Large intestine (tissue), 12 donors: ENCODE measurements around the gene CLDN3. TPM values are rescaled to one million over a fixed set of nuclear protein-coding genes. Genes with fewer than 3 reads are reported as not detected.
A peak's percentile ranks its signal among the peaks of the same experiment; 100 is the strongest.

Source experiments
- DNase-seq, 2 donors: peaks; one replicate each; pipeline versions ENCODE4 v3.0.0 to v3.0.0-alpha.2; 2013
- H3K27ac ChIP-seq: one replicate; pipeline ENCODE4 v1.5.1; 2013; ENCODE audit warnings: low read length
- H3K27me3 ChIP-seq: 2 replicates; pipeline ENCODE4 v1.6.1; 2013; ENCODE audit warnings: low read length; ENCODE audit not compliant: control insufficient read depth, insufficient read depth
- H3K36me3 ChIP-seq: 2 replicates; pipeline ENCODE4 v1.6.1; 2013; ENCODE audit warnings: low read length; ENCODE audit not compliant: control insufficient read depth, insufficient read depth
- H3K4me1 ChIP-seq: one replicate; pipeline ENCODE4 v1.6.1; 2013; ENCODE audit warnings: low read length; ENCODE audit not compliant: control insufficient read depth, insufficient read depth
- H3K4me3 ChIP-seq: one replicate; pipeline ENCODE4 v1.5.1; 2013; ENCODE audit warnings: low read length
- H3K9me3 ChIP-seq: one replicate; pipeline ENCODE4 v1.6.1; 2013; ENCODE audit warnings: mild to moderate bottlenecking, low read depth, low read length, moderate library complexity; ENCODE audit not compliant: control insufficient read depth
- WGBS: methylation state at CpG from one replicate; pipeline ENCODE4 v1.1.5; 2013; ENCODE audit warnings: low lambda C conversion rate; ENCODE audit not compliant: insufficient coverage; 5-methylcytosine and 5-hydroxymethylcytosine counted together
- long read RNA-seq, 11 donors: transcript quantifications; one replicate each; lab custom pipeline, GENCODE V29; 2026
- polyA plus RNA-seq: library from polyadenylated mRNA; unstranded; fragments of 120-200 nt; gene quantifications from one replicate; pipeline ENCODE4 v1.2.1, GENCODE V29; 2013

CLDN3 gene
- polyA plus RNA-seq = 167 TPM
- long read RNA-seq, donor 1, transcript CLDN3-201 (1 exons, 1,274 nt) = major isoform, 117 of 126 reads
- long read RNA-seq, donor 1, partial matches to known transcripts = 0 of 126 reads
- long read RNA-seq, donor 1, other reads (novel, unspliced or antisense) = 9 of 126 reads
- long read RNA-seq, donor 2, transcript CLDN3-201 (1 exons, 1,274 nt) = major isoform, 299 of 299 reads
- long read RNA-seq, donor 2, partial matches to known transcripts = 0 of 299 reads
- long read RNA-seq, donor 2, other reads (novel, unspliced or antisense) = 0 of 299 reads
- long read RNA-seq, donor 3, transcript CLDN3-201 (1 exons, 1,274 nt) = major isoform, 357 of 357 reads
- long read RNA-seq, donor 3, partial matches to known transcripts = 0 of 357 reads
- long read RNA-seq, donor 3, other reads (novel, unspliced or antisense) = 0 of 357 reads
- long read RNA-seq, donor 4, transcript CLDN3-201 (1 exons, 1,274 nt) = major isoform, 31 of 125 reads
- long read RNA-seq, donor 4, partial matches to known transcripts = 94 of 125 reads
- long read RNA-seq, donor 4, other reads (novel, unspliced or antisense) = 0 of 125 reads
- long read RNA-seq, donor 5, transcript CLDN3-201 (1 exons, 1,274 nt) = major isoform, 62 of 86 reads
- long read RNA-seq, donor 5, partial matches to known transcripts = 0 of 86 reads
- long read RNA-seq, donor 5, other reads (novel, unspliced or antisense) = 24 of 86 reads
- long read RNA-seq, donor 6, transcript CLDN3-201 (1 exons, 1,274 nt) = major isoform, 198 of 221 reads
- long read RNA-seq, donor 6, partial matches to known transcripts = 10 of 221 reads
- long read RNA-seq, donor 6, other reads (novel, unspliced or antisense) = 13 of 221 reads
- long read RNA-seq, donor 7, transcript CLDN3-201 (1 exons, 1,274 nt) = major isoform, 48 of 48 reads
- long read RNA-seq, donor 7, partial matches to known transcripts = 0 of 48 reads
- long read RNA-seq, donor 7, other reads (novel, unspliced or antisense) = 0 of 48 reads
- long read RNA-seq, donor 8, transcript CLDN3-201 (1 exons, 1,274 nt) = major isoform, 255 of 268 reads
- long read RNA-seq, donor 8, partial matches to known transcripts = 0 of 268 reads
- long read RNA-seq, donor 8, other reads (novel, unspliced or antisense) = 13 of 268 reads
- long read RNA-seq, donor 9, transcript CLDN3-201 (1 exons, 1,274 nt) = major isoform, 139 of 139 reads
- long read RNA-seq, donor 9, partial matches to known transcripts = 0 of 139 reads
- long read RNA-seq, donor 9, other reads (novel, unspliced or antisense) = 0 of 139 reads
- long read RNA-seq, donor 10, transcript CLDN3-201 (1 exons, 1,274 nt) = major isoform, 164 of 177 reads
- long read RNA-seq, donor 10, partial matches to known transcripts = 0 of 177 reads
- long read RNA-seq, donor 10, other reads (novel, unspliced or antisense) = 13 of 177 reads
- long read RNA-seq, donor 11, transcript CLDN3-201 (1 exons, 1,274 nt) = major isoform, 134 of 134 reads
- long read RNA-seq, donor 11, partial matches to known transcripts = 0 of 134 reads
- long read RNA-seq, donor 11, other reads (novel, unspliced or antisense) = 0 of 134 reads

GRCh38 chr7:73770002-73770859 is at the start of gene CLDN3:
Gene CLDN3, minus strand, starts transcription at chr7:73770270. Its CDS starts 221 bp downstream, at chr7:73770049.
- H3K4me1 ChIP-seq = peaks cover 16% of the 10 kb centered on the region
- H3K9me3 ChIP-seq = peaks cover 4% of the 10 kb centered on the region
- peaks cover 3% of the 10 kb centered on the region for H3K36me3 ChIP-seq
- peak within 1 kb of the TSS; percentile 87 for H3K4me3 ChIP-seq
- peaks cover 19% of the 10 kb centered on the region for H3K27me3 ChIP-seq
- no CpG with 5 or more reads among the region's 82 CpGs for WGBS
- peak within 1 kb of the TSS; percentile 97 for H3K27ac ChIP-seq
- DNase-seq = peak; percentile 96 to 99

GRCh38 chr7:73817121-73817520 is 47.1 kb upstream of the CLDN3 start:
- no peak overlapping the region for H3K4me3 ChIP-seq
- no peaks in the 10 kb centered on the region for H3K27me3 ChIP-seq
- H3K27ac ChIP-seq = no peak overlapping the region
- H3K36me3 ChIP-seq = no peaks in the 10 kb centered on the region
- H3K9me3 ChIP-seq = peaks cover 4% of the 10 kb centered on the region
- WGBS = 92% methylated on average over 5 of the region's 6 CpGs
- DNase-seq = no peak
- H3K4me1 ChIP-seq = peaks cover 8% of the 10 kb centered on the region

- Histone ChIP-seq H3K27me3 (no peaks in the 10 kb centered on the region), H3K4me1 (no peaks in the 10 kb centered on the region), H3K4me3 (no peak overlapping the region), H3K9me3 (peaks cover 4% of the 10 kb centered on the region), H3K36me3 (no peaks in the 10 kb centered on the region), H3K27ac (no peak overlapping the region)
- no peak for DNase-seq
- no CpG with 5 or more reads among the region's 8 CpGs for WGBS
Observed at GRCh38 chr7:73815436-73815835, 45.4 kb upstream of the CLDN3 start.

- H3K36me3 ChIP-seq = no peaks in the 10 kb centered on the region
- no peak overlapping the region for H3K4me3 ChIP-seq
- H3K9me3 ChIP-seq = peaks cover 4% of the 10 kb centered on the region
- no CpG with 5 or more reads among the region's 3 CpGs for WGBS
- H3K27me3 ChIP-seq = no peaks in the 10 kb centered on the region
- DNase-seq = no peak
- H3K4me1 ChIP-seq = peaks cover 7% of the 10 kb centered on the region
- no peak overlapping the region for H3K27ac ChIP-seq
Observed at GRCh38 chr7:73812996-73813395, 42.9 kb upstream of the CLDN3 start.

GRCh38 chr7:73811760-73812168 is 41.7 kb upstream of the CLDN3 start:
- DNase-seq = peak in 1 of 2 donors; percentile 65
- Histone ChIP-seq H3K4me1 (peaks cover 7% of the 10 kb centered on the region), H3K27ac (no peak overlapping the region), H3K36me3 (no peaks in the 10 kb centered on the region), H3K9me3 (peaks cover 4% of the 10 kb centered on the region), H3K27me3 (no peaks in the 10 kb centered on the region), H3K4me3 (no peak overlapping the region)
- 100% methylated on average over 1 of the region's 11 CpGs for WGBS

- WGBS = no CpG with 5 or more reads among the region's 4 CpGs
- DNase-seq = no peak
- Histone ChIP-seq H3K27me3 (no peaks in the 10 kb centered on the region), H3K4me1 (peaks cover 7% of the 10 kb centered on the region), H3K9me3 (peaks cover 4% of the 10 kb centered on the region), H3K4me3 (no peak overlapping the region), H3K27ac (no peak overlapping the region), H3K36me3 (no peaks in the 10 kb centered on the region)
Observed at GRCh38 chr7:73810998-73811360, 40.9 kb upstream of the CLDN3 start.

GRCh38 chr7:73809467-73809951 is 39.4 kb upstream of the CLDN3 start:
- peak in 1 of 2 donors; percentile 78 for DNase-seq
- H3K36me3 ChIP-seq = no peaks in the 10 kb centered on the region
- peak overlapping the region; percentile 80 for H3K27ac ChIP-seq
- no CpG with 5 or more reads among the region's 21 CpGs for WGBS
- peaks cover 7% of the 10 kb centered on the region for H3K4me1 ChIP-seq
- H3K4me3 ChIP-seq = peak overlapping the region; percentile 20
- H3K27me3 ChIP-seq = no peaks in the 10 kb centered on the region
- H3K9me3 ChIP-seq = peaks cover 4% of the 10 kb centered on the region

- no peak for DNase-seq
- peak overlapping the region; percentile 71 for H3K27ac ChIP-seq
- no peak overlapping the region for H3K4me3 ChIP-seq
- H3K27me3 ChIP-seq = no peaks in the 10 kb centered on the region
- H3K9me3 ChIP-seq = peaks cover 3% of the 10 kb centered on the region
- peaks cover 16% of the 10 kb centered on the region for H3K4me1 ChIP-seq
- no CpG with 5 or more reads among the region's 4 CpGs for WGBS
- no peaks in the 10 kb centered on the region for H3K36me3 ChIP-seq
Observed at GRCh38 chr7:73802459-73802858, 32.4 kb upstream of the CLDN3 start.

GRCh38 chr7:73801577-73801976 is 31.5 kb upstream of the CLDN3 start:
- WGBS = 0% methylated on average over 1 of the region's 1 CpG
- no peaks in the 10 kb centered on the region for H3K36me3 ChIP-seq
- no peak overlapping the region for H3K4me3 ChIP-seq
- peaks cover 16% of the 10 kb centered on the region for H3K4me1 ChIP-seq
- no peak for DNase-seq
- peaks cover 3% of the 10 kb centered on the region for H3K9me3 ChIP-seq
- H3K27me3 ChIP-seq = no peaks in the 10 kb centered on the region
- peak overlapping the region; percentile 71 for H3K27ac ChIP-seq
